ENCODE data around the gene LCE1A.

LCE1A gene, protein sequence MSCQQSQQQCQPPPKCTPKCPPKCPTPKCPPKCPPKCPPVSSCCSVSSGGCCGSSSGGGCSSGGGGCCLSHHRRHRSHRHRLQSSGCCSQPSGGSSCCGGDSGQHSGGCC

GRCh38 chr1:152827173-152827572 lies at the start of gene LCE1A:
Gene LCE1A, plus strand, starts transcription at chr1:152827473. Its CDS starts 0 bp downstream, at chr1:152827473.
- no peak for ATAC-seq

GRCh38 chr1:152777510-152778137 lies 49.6 kb upstream of the LCE1A start:
- ATAC-seq = no peak

DNA sequence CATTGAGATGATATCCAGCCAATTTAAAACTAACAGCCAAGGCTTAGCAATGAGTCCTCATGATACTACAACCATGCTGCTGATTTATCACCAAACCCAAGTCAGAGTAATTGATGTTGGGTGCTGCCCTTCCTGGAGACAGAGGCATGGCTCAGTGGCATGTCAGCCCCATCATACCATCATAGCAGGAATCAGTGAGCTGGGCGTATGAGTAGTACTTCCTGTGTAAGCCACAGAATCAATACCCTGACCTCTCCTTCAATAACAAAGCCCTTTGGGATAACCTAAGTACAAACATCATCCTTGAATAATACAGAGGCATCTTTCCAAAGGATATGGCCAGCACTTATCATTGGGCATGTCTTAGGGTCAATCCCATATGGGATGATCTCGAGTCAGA lies 44.2 kb upstream of the LCE1A start:
- no peak for ATAC-seq

DNA sequence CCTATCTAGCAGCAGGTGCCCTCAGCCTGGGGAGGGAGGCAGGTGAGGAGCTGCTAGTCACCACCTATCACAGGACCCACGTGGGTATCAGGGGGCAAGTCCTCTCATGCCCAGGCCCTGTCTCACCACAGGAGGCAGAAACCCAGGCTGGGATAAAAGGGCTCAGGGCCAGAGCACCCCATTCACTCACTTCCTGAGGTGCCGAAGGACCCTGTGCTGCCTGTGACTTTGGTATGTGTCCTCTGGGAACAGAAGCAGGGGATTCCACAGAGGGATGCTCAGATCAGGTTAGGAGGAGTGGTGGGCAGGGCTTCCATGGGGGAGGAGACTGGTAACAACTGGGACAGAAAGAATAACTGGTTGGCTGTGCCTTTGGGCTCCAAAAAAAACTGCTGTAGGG lies 41.2 kb upstream of the LCE1A start, which contains the start of gene LCE1E:
LCE1E (plus strand) TSS at position 181 of the 400 bp plus-strand sequence. CDS start 1,043 bp downstream, outside the sequence.
- ATAC-seq = no peak

- no peak for ATAC-seq
These were observed 31.6 kb upstream of the LCE1A start for GRCh38 chr1:152795686-152796085.

DNA sequence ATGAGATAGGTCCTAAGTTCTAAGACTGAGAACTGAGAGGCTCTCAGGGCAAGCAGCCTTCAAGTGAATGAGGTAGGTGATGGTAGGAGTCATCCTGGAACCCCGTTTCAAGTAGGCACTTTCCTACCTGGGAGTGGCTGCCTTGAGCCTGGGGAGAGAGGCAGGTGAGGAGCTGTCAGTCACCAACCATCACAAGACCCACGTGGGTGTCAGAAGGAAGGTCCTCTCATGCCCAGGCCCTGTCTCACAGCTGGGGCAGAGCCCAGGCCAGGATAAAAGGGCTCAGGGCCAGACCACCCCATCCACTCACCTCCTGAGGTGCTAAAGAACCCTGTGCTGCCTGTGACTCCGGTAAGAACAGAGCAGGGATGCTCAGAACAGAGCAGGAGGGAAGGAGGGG lies 30.9 kb upstream of the LCE1A start, which contains the start of gene LCE1D:
LCE1D (plus strand) TSS at position 301 of the 400 bp plus-strand sequence. CDS start 1,074 bp downstream, outside the sequence.
- ATAC-seq = no peak

DNA sequence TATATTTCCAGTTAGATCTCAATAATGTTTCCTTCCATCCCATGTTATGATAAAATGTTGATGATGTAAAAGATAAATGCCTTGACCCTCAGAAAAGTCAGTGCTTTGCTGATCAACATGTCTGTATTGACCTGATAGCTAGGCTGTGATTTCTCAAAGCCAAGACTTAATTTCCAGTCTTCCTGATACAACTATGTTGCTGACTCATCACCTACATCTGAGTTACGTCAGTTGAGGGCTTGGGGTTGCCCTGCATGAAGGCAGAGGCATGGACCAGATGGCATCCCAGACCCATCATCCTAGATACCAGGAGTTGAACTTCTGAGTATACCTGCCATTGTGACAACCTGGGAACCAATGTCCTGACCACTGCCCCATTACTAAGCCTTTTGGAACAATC lies 25.9 kb upstream of the LCE1A start:
- ATAC-seq = no peak

DNA sequence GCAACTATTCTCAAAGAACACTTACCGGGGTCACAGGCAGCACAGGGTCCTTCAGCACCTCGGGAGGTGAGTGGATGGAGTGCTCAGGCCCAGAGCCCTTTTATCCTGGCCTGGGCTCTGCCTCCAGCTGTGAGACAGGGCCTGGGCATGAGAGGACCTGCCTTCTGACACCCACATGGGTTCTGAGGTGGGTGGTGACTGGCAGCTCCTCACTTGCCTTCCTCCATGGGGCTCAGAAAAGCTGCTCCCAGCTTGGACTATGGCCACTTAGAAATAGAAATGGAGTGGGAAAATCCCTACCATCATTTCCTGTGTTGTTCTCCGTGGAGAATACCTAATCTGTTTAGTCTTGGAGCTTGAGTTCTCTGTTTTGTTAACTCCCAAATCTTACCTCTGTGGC lies 20.7 kb upstream of the LCE1A start, which contains the start of gene LCE1C:
LCE1C (minus strand) TSS at position 76 of the 400 bp plus-strand sequence. CDS start 1,173 bp downstream, outside the sequence.
- ATAC-seq = no peak

- peak in 1 of 2 donors; percentile 25 for ATAC-seq
These were observed 16.2 kb upstream of the LCE1A start for GRCh38 chr1:152811050-152811449.

DNA sequence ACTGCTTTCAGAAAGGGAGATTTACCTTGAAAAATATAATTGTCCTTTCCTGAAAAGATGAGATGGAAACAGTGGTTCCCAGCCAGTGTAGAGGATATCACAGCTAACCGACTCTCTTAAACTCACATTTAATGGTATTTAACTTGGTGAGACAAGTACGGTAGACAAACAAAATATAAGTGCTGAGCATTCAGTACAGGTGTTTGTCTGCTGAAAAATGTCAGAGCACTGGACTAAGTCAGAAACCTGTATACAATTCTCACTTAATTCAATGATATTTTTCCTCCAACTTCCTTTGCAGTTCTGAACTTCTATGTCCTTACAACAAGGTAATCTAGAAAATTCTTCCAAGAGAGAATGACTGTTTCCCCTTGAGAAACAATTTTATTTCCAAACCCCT lies 15.6 kb upstream of the LCE1A start, which contains the start of gene LCE1B:
LCE1B (plus strand) TSS at position 301 of the 400 bp plus-strand sequence. CDS start 476 bp downstream, outside the sequence.
- ATAC-seq = no peak

DNA sequence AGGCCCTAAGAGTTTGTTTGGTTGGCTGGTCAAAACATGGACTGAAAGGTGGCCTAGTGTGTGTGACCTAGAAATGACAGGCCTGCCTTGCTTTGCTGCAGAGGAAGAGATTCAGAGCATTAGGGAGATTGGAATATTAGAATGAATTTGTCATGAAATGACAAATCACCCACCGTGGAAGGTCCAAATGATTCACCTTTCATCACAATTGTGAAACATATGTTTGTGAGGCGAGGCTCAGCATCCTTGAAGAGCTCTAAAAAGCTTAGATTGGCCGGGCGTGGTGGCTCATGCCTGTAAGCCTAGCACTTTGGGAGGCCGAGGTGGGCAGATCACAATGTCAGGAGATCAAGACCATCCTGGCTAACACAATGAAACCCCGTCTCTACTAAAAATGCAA lies 10.0 kb upstream of the LCE1A start:
- ATAC-seq = no peak

DNA sequence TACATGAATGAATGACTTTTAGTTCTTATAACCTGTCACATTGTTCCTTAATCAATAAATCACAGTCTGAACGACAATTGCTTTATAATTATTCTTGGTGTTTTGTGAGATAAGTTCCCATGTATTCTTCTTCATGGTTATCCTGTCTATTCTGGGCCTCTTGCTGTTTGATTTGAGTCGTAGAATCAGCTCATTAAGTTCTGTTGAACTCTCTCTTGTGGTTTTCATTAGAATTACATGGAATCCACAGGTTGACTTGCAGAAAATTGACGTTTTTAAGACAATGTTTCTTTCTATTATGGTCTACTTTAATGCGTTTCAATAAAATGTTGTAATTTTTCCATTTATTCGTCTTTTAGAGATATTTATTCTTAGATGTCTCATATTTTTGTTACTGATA lies 4.0 kb upstream of the LCE1A start:
- no peak for ATAC-seq

- ATAC-seq = no peak
These were observed 2.3 kb upstream of the LCE1A start for GRCh38 chr1:152824964-152825363.

DNA sequence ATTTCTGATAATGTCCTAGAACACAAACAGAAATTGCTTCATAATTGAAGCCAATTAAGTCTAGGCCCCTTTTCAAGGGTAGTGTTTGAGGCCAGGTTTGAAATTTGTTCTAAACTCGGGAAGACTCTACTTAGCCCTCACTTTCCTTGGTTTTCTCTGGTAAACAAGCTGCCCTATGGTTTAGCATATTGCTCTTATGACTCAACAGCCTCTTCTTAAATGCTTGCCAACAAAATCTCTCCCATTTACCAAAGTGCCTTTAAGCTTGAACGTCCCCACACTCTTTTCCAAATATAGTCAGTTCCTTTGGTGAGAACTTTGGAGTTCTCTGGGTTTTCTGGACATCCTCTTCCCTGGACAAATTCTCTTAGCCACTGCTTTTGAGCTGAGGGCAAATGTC lies 9.6 kb downstream of the LCE1A start:
- no peak for ATAC-seq

DNA sequence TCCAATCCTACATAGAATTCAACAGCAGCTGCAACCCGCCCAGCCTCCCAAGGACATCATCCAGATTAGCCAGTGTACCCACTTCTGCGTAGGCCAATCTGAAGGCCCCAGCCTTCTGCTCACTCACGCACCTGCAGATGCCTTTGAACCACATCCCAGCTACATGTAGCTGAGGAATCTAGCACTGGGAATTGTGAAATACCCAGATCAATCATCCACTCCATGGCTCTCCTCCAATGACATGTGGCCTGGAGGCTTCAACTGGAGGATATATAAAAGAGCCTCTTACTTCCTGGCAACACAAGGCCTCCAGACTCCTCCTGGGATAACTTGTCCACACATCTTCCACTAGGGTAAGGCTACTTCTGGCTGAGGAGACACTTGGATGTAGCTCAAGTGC lies 15.3 kb downstream of the LCE1A start, which contains the start of gene LCE6A:
LCE6A (plus strand) TSS at position 301 of the 400 bp plus-strand sequence. CDS start 665 bp downstream, outside the sequence.
- ATAC-seq = no peak

DNA sequence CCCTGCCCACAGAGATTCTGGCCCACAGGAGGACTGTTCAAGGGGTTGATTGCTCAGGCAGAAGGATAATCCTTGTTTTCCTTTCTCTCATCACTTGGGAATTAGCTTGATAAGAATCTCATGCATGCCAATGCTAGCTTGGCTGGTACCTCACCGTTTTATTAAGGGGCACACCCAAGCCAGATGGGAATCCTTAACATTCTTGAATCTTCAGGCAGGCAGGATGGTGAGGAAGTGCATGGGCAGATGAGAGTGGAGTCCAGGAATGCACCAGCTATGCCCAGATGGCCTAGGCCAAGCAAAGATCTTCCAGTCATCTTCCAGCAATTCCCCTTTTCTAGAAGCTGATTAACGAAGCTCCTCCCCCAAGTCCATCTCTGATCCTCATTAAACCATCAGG lies 28.4 kb downstream of the LCE1A start:
- no peak for ATAC-seq

DNA sequence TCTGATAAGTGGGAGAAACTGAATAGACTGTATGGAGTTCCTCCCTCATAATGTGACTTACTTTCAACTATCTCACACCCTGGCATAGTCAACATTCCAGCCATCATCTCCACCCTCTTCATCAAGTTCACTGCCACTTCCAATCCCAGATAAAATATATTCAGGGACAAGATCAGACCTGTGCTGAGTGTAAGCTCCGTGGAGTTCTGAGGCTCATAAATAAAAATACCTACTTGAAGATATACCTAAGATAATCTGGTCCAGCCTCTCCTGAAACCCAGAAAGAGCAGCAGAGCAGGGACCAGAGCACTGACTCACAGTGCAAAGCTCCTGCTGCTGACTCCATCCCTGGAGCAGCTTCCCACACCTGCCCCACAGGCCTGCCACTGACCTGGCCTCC lies 30.8 kb downstream of the LCE1A start:
- no peak for ATAC-seq

GRCh38 chr1:152859696-152860095 lies 32.4 kb downstream of the LCE1A start, which contains the start of gene LCE7A:
Gene LCE7A, plus strand, starts transcription at chr1:152859996. Its CDS starts 702 bp downstream, at chr1:152860698.
- ATAC-seq = no peak

GRCh38 chr1:152860129-152860528 lies 32.9 kb downstream of the LCE1A start:
- ATAC-seq = no peak

GRCh38 chr1:152861374-152861773 lies 34.1 kb downstream of the LCE1A start:
- no peak for ATAC-seq

DNA sequence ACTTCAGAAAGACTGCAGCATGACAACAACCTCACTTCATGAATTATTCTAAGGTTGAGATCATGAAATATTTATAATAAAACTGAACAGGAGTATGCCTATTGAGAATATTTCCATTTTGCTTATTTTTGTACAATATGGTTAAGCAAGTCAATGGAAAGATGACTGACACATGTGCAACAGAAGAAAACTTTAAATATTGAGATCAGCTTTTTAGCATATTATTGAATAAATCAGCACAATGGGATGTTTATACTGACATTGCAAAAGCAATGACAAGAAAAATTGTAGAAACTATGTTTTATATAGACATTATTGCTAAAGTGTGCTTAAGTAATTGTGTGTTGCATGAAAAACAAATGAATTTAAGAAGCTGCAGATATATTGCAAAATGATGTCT lies 37.2 kb downstream of the LCE1A start:
- no peak for ATAC-seq

GRCh38 chr1:152866321-152866720 lies 39.0 kb downstream of the LCE1A start:
- no peak for ATAC-seq

- peak; percentile 45 to 51 for ATAC-seq
These were observed 42.6 kb downstream of the LCE1A start for GRCh38 chr1:152869808-152870419.
